Type B pancreatic cell (in vitro differentiated cells): ENCODE data around the gene WDFY3. TPM values are rescaled to one million over a fixed set of nuclear protein-coding genes. Genes with fewer than 3 reads are reported as not detected.

Experiments used
- DNase-seq: peaks from one replicate; pipeline ENCODE4 v3.0.0; 2021; ENCODE audit warnings: mixed read lengths; ENCODE audit not compliant: unreplicated experiment; ENCODE audit errors: extremely low spot score
- H3K27ac Mint-ChIP-seq: 2 replicates; pipeline ENCODE4 v1.8.0; 2021; ENCODE audit warnings: mild to moderate bottlenecking, mixed read lengths
- H3K27me3 Mint-ChIP-seq: 2 replicates; pipeline ENCODE4 v1.8.0; 2021; ENCODE audit warnings: mixed read lengths
- H3K36me3 Mint-ChIP-seq: 2 replicates; pipeline ENCODE4 v1.8.0; 2021; ENCODE audit warnings: mixed read lengths
- H3K4me1 Mint-ChIP-seq: one replicate; pipeline ENCODE4 v1.8.0; 2021; ENCODE audit warnings: mixed read lengths; ENCODE audit not compliant: unreplicated experiment
- H3K4me3 Mint-ChIP-seq: 2 replicates; pipeline ENCODE4 v1.8.0; 2021; ENCODE audit warnings: mild to moderate bottlenecking, mixed read lengths
- H3K9me3 Mint-ChIP-seq: 2 replicates; pipeline ENCODE4 v1.8.0; 2021; ENCODE audit warnings: mixed read lengths
- total RNA-seq: library from RNA; stranded (reverse); gene quantifications from 2 replicates; pipeline ENCODE4 v1.2.1, GENCODE V29; 2021; ENCODE audit warnings: low replicate concordance
- TF ChIP-seq, protein P1 (sequence below): fragments of 200-600 bp; sonication (generic); conservative IDR thresholded peaks from 2 replicates; pipeline ENCODE4 v1.5.0; 2021; ENCODE audit warnings: antibody characterized with exemption, mild to moderate bottlenecking

WDFY3 gene
- total RNA-seq, 1 donor from 2014 or later = 79.5 TPM

DNA sequence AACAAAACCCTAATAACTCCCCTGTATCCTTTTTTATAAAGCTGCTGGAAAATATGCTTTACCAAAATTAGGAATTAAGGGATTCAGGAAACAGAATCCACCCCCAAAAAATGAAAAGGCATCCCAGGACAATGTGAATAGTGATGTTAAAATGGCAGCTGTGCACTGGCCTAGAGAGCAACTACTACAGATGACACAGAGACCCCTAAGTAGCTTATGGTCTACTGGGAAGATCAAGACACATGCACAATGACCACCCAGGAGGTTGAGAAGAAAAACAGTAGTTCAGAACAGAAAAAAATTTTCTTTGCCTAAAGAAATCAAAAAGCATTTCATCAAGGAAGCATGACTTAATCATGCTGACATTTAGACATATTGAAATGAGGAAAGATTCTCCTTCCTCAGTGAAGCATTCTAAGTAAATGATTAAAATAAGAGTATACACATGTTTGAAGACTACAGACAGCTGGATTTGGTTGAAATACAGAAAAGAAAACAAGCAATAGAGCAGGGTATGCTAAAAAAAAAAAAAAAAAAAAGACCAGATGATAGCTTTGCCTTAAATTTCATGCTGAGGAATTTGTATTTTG lies 117.3 kb downstream of the WDFY3 start:
- H3K36me3 Mint-ChIP-seq = peaks cover 36% of the 10 kb centered on the region
- H3K27me3 Mint-ChIP-seq = no peaks in the 10 kb centered on the region
- no peak for DNase-seq
- H3K4me3 Mint-ChIP-seq = no peak overlapping the region
- H3K9me3 Mint-ChIP-seq = no peaks in the 10 kb centered on the region
- TF ChIP-seq, protein P1, sequence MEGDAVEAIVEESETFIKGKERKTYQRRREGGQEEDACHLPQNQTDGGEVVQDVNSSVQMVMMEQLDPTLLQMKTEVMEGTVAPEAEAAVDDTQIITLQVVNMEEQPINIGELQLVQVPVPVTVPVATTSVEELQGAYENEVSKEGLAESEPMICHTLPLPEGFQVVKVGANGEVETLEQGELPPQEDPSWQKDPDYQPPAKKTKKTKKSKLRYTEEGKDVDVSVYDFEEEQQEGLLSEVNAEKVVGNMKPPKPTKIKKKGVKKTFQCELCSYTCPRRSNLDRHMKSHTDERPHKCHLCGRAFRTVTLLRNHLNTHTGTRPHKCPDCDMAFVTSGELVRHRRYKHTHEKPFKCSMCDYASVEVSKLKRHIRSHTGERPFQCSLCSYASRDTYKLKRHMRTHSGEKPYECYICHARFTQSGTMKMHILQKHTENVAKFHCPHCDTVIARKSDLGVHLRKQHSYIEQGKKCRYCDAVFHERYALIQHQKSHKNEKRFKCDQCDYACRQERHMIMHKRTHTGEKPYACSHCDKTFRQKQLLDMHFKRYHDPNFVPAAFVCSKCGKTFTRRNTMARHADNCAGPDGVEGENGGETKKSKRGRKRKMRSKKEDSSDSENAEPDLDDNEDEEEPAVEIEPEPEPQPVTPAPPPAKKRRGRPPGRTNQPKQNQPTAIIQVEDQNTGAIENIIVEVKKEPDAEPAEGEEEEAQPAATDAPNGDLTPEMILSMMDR = no peak
- H3K27ac Mint-ChIP-seq = no peak overlapping the region
- H3K4me1 Mint-ChIP-seq = peaks cover 14% of the 10 kb centered on the region

- DNase-seq = no peak
- Mint-ChIP-seq H3K27me3 (no peaks in the 10 kb centered on the region), H3K4me3 (no peak overlapping the region), H3K4me1 (peaks cover 14% of the 10 kb centered on the region), H3K27ac (no peak overlapping the region), H3K36me3 (peaks cover 33% of the 10 kb centered on the region), H3K9me3 (no peaks in the 10 kb centered on the region)
- TF ChIP-seq, protein P1 = no peak
Measured at GRCh38 chr4:84848432-84848831, 118.1 kb downstream of the WDFY3 start.

- Mint-ChIP-seq H3K36me3 (peaks cover 33% of the 10 kb centered on the region), H3K27ac (no peak overlapping the region), H3K9me3 (no peaks in the 10 kb centered on the region), H3K4me1 (peaks cover 14% of the 10 kb centered on the region), H3K4me3 (no peak overlapping the region), H3K27me3 (no peaks in the 10 kb centered on the region)
- TF ChIP-seq, protein P1 = no peak
- no peak for DNase-seq
Measured at GRCh38 chr4:84847978-84848377, 118.5 kb downstream of the WDFY3 start.

DNA sequence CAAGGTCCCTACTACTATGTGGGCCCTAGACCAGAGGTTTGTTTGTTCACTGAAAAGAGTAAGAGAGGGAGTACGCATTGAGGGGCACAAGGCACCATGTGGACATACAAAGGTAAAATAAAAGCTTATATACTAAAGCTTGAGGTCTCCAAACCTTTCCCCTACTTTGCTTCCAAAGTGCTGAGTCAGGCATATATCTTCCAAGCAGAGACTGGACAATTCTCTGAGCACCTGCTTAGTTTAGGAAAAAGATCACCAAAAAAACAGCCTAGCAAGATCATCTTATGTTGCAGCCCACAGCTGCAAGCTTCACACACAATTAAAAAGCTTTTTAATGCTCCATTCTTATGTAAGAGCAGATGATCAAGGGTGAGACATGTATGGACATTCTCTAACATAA lies 119.5 kb downstream of the WDFY3 start:
- TF ChIP-seq, protein P1 = no peak
- no peaks in the 10 kb centered on the region for H3K9me3 Mint-ChIP-seq

GRCh38 chr4:84841435-84841834 lies 125.1 kb downstream of the WDFY3 start:
- Mint-ChIP-seq H3K4me3 (no peak overlapping the region), H3K4me1 (peaks cover 6% of the 10 kb centered on the region), H3K9me3 (no peaks in the 10 kb centered on the region), H3K36me3 (peaks cover 17% of the 10 kb centered on the region), H3K27ac (no peak overlapping the region), H3K27me3 (no peaks in the 10 kb centered on the region)
- TF ChIP-seq, protein P1 = no peak
- no peak for DNase-seq

More for the DNA sequence above, 119.5 kb downstream of the WDFY3 start:
- peaks cover 33% of the 10 kb centered on the region for H3K36me3 Mint-ChIP-seq
- peaks cover 9% of the 10 kb centered on the region for H3K4me1 Mint-ChIP-seq
- no peak overlapping the region for H3K27ac Mint-ChIP-seq
- no peak overlapping the region for H3K4me3 Mint-ChIP-seq
- no peaks in the 10 kb centered on the region for H3K27me3 Mint-ChIP-seq
- no peak for DNase-seq
